HG03108 (cell line): ENCODE measurements around the gene CLEC14A.

Source experiments
- ATAC-seq: cut with Tn5 transposase; IDR thresholded peaks from one replicate; pipeline ENCODE4 v1.9.1; 2021; ENCODE audit warnings: moderate library complexity; ENCODE audit not compliant: unreplicated experiment

CLEC14A gene

DNA sequence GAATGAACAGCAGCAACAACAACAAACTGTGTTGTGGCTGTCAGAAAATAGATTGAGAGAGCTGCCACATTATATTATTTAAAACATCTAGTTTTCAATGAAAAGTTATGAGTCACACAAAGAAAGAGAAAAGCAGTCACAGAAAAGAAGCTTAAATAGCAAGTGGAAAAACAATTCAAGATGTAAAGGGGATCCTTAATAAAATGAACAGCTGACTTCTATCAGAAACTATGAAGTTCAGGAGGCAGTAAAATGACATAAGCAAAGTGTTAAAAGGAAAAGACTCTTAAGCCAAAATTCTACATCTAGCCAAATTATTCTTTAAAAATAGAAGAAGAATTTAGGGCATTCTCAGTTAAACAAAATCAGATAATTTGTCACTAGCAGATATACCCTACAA, 5.6 kb downstream of the CLEC14A start:
- no peak for ATAC-seq

DNA sequence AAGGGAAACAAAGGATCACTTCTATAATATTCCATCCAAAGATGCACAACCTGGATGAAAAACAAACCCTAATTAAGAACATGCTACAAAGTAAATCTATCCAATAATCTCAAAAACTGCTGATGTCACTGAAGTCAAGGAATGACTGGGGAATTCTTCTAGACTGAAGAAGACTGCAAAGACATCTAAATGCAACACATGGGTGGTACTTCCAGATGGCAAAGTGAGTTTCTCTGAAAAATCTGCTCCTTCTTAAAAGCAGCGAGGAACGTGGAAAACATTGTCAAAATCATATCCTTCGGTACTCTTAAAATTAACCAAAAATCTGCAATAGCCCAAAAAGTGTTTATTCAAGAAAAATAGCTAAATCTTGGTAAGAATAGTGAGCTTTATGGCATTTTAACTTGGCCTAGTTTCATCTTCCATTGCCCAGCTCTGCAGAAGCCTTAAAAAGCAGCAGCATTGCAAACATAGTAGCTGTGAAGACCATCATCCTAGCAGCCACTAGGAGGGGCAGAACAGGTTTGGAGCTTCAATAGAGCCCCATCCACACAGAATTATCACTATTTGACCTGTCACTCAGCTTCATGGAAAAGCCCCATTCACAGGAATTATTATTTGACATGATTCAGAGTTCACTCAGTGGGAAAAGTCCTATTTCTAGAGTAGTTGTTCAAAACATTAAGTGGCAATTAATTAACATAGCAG, 7.4 kb downstream of the CLEC14A start:
- no peak for ATAC-seq

DNA sequence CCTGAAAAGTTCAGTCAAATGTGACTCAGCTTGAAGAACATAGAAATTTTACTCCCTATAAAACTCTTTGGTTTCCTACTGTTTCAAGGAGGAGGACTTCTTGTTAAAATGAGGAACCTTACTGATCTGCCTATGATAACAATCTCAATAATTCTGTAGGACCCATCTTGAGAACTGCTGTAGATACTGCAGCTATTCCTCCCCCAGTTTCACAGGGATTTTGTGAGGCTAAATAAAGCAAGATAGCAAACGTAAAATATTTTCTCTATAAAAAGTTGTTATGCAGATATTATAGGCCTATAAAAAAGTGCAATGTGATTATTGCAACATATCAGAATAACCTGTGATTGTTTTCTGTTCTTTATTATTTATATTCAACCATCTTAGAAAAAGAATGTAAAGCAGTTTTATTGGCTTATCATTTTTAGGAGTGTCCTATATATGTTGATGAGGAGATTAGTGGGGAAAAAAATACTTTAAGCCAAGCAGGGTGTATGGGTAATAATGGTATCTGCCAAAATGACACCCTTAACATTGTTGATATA, 12.1 kb downstream of the CLEC14A start:
- no peak for ATAC-seq

DNA sequence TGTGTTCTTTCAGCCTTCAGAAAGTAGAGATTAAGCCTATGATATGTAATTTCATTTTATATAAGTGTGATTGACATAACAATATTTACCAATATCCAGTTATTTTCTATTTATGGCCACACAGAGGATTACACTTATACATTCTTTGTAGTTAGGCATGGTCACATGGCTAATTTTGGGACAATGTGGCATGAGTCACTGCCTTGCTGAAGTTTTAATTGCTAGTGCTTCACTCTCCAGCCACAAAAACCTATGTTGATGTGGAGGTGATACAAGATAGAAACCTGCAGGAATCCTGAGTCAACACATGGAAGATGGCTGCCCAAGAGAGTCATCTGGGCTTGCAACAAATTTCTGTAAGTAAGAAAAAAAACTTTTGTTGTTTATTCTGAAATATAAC, 17.0 kb downstream of the CLEC14A start:
- ATAC-seq = no peak

DNA sequence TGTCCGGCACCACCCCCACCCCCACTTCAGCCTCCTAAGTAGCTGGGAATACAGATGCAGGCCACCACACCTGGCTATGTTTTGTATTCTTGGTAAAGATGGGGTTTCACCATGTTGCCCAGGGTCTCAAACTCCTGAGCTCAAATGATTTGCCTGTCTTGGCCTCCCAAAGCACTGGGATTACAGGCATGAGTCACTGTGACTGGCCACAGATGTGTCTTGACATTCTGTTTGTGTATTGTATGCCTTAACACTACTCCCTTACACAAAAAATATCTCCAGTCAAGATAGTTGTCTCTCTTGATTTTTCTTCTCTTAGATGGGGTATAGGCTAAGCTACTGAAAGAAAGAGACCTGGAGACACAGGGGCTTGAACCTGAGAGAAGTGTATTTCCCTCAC, 17.6 kb downstream of the CLEC14A start:
- no peak for ATAC-seq

DNA sequence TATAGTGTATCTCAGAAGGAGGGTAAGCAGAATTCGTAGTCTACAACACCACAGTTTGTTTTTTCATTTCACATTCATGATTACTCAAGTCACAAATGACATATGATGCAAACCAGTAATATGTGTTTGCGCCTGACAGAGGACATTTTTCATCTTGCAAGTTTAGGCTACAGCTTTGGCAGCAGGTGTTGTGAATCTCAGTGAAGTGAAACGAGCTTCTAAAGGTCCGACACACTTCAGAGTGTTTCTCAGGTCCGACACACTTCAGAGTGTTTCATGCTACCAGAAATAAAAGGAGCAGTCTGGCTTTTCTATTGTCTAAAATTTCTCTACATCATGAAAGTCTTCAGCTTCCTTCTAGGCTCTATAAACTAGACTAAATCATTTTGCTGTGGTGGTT, 22.7 kb downstream of the CLEC14A start:
- ATAC-seq = no peak

DNA sequence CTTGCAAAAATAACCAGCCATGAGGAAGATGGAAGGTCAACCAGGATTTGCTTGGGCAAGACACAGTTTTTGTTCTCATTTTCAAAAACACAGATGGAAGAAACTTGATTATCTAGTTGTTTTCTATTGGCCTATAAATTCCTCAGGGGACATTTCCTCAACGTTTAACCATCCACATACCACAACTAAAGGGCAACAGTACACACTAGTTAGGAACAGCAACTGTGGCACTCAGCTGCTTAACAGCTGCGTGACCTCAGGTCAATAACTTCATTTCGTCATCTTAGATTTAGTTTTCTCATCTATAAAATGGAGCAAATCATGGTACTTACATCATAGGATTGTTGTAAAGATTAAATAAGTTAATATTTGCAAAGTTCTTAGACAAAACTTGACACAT, 29.5 kb downstream of the CLEC14A start:
- ATAC-seq = no peak

DNA sequence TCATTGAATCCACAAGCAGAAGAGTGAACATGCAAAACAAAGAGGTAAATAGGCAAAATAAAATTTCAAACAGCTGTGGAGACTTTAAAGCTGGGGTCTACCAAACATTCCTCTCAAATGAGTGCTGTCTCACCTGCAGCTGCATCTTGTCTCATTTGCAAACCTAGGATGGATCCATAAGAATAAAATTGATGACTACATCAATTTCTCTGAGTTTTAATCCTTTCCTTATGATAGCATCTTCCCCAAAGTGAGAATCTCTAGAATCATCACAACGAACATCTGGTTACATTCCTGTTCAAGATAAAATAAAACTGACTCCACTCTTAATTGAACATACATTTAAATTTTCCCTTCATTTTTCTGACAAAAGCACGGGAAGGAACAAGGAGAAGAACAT, 29.9 kb downstream of the CLEC14A start:
- no peak for ATAC-seq

DNA sequence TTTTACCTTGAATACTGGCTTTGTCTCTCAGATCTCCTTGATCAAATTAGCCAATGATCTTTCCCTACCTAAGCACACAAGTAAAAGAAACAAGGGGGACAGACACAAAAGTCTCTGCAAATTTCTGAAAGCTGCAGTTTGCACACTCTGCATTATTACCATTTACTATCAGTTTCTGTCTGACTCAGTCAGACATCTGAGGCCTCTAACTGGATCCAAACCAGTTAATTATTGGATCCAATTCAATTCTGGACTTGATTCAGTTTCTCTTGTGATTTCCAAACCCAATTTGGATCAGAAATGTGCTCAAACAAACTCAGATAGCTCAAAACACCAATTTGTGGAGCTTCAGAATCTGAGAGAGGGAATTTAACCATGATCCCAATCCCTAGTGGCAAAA, 31.6 kb downstream of the CLEC14A start:
- ATAC-seq = no peak

DNA sequence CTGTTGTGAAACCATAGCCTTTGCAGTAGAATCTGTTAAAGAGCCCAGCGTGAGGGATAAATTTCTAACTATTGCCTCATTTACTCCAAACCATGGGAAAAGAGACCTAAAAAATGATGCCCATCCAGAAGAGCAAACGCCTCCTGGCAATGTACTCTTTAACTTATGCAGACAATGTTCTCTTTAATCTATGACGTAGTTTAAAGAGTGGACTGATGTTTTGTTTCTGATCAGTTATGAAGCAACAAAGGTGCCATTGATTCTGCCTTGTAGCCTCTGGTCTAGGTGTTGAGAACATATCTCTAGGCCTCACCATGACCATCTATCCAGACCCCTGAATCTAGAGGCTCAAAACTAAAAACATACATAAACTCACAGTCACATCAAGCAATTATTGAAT, 34.8 kb downstream of the CLEC14A start:
- ATAC-seq = no peak

DNA sequence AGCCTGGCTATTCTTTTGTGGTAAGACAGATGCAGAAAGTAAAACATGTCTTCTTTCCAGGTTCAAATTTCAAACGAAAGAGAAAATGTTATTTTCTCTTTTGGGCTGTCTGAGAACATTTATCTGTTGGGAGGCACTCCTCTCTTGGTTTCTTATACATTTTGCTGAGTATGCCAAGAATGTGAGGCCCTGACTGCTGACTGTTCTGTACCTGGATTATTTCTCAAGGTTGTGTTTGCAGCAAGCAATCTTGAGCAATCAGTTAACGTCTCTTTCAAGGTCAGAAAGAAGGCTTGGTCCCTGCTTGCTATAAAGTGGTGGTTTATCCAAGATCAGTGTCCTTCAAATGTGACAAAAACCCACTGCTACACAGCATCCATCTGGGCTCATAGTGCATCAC, 38.3 kb downstream of the CLEC14A start:
- ATAC-seq = no peak

DNA sequence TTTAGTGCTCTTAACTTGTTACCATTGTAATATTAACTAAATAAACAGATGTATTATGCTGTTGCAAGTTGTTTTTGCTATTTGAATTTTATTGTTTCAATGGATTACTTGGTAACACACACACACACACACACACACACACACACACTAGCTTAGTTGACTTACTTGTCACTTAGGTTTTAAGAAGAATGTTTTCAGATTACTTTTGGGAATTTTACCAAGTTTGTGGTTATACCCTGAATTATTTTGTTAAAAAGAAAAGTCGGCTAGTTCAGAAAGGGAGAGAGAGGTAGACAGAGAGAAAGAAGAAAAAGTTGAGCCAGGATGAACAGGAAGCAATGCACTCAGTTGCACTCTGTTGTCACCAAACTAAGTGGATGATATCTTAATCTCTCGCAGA, 42.9 kb downstream of the CLEC14A start:
- no peak for ATAC-seq

DNA sequence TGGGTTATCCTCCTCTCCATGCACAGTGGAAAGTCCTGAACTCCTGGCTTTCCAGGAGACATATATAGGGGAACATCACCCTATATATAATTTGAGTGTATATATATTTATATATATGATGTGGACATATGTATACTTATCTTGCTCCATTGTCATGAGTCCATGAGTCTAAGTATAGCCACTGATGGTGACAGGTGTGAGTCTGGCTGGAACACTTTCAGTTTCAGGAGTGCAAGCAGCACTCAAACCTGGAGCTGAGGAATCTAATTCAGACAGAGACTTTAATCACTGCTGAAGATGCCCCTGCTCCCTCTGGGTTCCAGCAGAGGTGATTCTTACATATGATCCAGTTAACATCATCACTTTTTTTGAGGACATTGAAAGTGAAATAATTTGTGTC, 43.8 kb downstream of the CLEC14A start:
- ATAC-seq = no peak

DNA sequence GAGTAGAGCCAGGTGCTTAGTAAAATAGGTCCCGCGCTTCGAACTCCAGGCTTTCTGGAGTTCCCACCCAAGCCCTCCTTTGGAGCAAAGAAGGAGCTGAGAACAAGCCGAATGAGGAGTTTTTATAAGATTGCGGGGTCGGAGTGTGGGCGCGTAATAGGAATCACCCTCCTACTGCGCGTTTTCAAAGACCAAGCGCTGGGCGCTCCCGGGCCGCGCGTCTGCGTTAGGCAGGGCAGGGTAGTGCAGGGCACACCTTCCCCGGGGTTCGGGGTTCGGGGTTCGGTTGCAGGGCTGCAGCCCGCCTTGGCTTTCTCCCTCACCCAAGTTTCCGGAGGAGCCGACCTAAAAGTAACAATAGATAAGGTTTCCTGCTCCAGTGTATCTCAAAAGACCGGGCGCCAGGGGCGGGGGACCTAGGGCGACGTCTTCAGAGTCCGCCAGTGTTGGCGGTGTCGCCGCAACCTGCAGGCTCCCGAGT, 44.6 kb downstream of the CLEC14A start:
- ATAC-seq = no peak

DNA sequence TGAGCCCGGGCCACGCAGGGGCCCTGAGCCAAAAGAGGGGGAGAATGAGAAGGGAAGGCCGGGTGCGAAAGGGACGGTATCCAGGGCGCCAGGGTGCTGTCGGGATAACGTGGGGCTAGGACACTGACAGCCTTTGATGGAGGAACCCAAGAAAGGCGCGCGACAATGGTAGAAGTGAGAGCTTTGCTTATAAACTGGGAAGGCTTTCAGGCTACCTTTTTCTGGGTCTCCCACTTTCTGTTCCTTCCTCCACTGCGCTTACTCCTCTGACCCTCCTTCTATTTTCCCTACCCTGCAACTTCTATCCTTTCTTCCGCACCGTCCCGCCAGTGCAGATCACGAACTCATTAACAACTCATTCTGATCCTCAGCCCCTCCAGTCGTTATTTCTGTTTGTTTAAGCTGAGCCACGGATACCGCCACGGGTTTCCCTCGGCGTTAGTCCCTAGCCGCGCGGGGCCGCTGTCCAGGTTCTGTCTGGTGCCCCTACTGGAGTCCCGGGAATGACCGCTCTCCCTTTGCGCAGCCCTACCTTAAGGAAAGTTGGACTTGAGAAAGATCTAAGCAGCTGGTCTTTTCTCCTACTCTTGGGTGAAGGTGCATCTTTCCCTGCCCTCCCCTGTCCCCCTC, 45.2 kb downstream of the CLEC14A start:
- no peak for ATAC-seq

DNA sequence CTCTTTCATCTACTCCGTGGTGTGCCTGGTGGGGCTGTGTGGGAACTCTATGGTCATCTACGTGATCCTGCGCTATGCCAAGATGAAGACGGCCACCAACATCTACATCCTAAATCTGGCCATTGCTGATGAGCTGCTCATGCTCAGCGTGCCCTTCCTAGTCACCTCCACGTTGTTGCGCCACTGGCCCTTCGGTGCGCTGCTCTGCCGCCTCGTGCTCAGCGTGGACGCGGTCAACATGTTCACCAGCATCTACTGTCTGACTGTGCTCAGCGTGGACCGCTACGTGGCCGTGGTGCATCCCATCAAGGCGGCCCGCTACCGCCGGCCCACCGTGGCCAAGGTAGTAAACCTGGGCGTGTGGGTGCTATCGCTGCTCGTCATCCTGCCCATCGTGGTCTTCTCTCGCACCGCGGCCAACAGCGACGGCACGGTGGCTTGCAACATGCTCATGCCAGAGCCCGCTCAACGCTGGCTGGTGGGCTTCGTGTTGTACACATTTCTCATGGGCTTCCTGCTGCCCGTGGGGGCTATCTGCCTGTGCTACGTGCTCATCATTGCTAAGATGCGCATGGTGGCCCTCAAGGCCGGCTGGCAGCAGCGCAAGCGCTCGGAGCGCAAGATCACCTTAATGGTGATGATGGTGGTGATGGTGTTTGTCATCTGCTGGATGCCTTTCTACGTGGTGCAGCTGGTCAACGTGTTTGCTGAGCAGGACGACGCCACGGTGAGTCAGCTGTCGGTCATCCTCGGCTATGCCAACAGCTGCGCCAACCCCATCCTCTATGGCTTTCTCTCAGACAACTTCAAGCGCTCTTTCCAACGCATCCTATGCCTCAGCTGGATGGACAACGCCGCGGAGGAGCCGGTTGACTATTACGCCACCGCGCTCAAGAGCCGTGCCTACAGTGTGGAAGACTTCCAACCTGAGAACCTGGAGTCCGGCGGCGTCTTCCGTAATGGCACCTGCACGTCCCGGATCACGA, 46.0 kb downstream of the CLEC14A start:
- no peak for ATAC-seq

DNA sequence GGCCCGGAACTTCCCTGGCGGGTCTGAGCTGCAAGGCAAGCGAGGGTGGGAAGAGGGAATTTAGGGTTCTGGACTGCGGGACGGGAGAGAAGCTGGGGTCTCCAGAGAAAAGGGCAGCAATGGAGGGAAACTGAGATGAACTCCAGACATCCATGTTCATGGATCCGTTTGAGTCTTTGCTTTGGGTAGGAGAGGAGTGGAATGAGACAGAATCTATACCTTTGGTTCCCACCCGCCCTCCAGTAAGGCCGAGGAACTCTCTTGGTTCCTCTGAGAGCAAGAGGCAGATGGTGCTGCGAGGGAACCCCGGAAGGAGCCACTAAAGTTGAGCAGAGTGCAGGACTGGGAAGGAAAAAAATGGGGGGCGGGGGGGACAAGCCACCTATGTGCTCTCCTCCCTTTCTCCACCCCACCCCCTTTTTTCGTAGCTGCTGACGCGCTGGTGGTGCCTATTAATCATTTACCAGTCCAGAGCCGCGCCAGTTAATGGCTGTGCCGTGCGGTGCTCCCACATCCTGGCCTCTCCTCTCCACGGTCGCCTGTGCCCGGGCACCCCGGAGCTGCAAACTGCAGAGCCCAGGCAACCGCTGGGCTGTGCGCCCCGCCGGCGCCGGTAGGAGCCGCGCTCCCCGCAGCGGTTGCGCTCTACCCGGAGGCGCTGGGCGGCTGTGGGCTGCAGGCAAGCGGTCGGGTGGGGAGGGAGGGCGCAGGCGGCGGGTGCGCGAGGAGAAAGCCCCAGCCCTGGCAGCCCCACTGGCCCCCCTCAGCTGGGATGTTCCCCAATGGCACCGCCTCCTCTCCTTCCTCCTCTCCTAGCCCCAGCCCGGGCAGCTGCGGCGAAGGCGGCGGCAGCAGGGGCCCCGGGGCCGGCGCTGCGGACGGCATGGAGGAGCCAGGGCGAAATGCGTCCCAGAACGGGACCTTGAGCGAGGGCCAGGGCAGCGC, 47.0 kb downstream of the CLEC14A start:
- no peak for ATAC-seq

DNA sequence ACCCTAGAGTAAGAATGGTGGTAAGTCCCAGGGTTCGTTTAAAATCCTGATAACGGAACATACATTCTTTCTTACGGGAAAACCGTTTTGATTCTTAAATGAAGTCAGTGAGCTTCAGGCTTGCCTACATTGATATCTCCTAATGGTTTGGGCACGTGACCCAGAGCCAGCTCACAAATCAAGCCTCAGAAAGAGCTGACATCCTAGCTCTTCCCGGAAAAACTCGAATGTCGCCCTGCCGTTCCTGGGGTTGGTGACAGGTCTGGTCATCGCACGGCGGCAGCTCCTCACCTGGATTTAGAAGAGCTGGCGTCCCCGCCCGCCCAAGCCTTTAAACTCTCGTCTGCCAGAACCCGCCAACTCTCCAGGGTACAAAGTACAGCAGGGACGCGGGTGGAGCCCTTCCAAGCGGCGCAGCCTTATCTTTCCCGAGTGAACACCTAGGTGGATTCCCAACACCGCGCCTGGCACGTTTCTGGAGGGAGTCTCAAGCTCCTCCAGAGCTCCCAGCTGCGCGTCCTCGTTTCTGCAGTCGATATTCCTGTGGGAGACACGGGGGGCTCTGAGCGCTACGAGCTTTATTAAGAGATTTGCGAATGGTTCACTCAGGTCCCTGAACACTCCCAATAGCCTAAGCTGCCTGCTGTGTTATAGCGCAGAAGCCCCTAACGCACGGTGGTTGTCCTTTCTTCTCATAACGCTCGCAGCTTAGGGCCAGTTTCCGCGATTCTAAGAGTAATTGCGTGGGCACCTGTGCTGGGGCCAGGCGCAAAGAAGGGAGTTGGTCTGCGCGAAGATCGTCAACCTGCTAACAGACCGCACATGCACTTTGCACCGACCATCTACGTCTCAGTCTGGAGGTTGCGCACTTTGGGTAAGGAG, 47.9 kb downstream of the CLEC14A start, which contains the start of gene SSTR1:
Gene SSTR1, plus strand, starts transcription at position 169 of the 882 bp plus-strand sequence. CDS start 1,486 bp downstream, outside the sequence.
- ATAC-seq = no peak

DNA sequence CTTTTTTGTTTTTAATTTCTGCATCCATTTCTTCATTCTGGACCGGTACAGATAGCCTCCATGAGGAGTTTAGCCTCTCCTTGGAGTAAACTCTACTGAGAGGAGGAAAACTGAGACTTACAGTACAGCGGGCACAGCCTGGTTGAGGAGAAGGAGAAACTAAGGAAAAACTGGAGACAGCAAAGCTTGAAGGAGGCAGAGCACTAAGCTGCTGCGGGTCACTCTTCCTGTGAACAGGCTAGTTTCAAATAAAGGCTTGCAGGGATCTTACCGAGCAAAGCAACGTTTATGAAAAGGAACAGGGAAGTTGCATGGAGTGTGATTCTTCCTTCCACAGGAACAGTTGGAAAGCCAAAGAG, 48.5 kb downstream of the CLEC14A start:
- ATAC-seq = no peak
